K562 (cell line): ENCODE results near the gene MSX1. TPM values are rescaled to one million over a fixed set of nuclear protein-coding genes. Genes with fewer than 3 reads are reported as not detected.
A peak's percentile ranks its signal among the peaks of the same experiment; 100 is the strongest.

Source experiments
- ATAC-seq: fragments of 200-7000 bp; cut with Tn5 transposase; 3 replicates; pipeline ENCODE4 v1.9.1; 2020; ENCODE audit warnings: moderate library complexity
- BruUV-seq: library from RNA; stranded (reverse); fragments of 400-500 nt; replicated peaks from 2 replicates; lab custom pipeline; 2021; lab: Mats Ljungman, UMichigan
- CTCF ChIA-PET: fragments of 300-600 bp; formaldehyde crosslinking; extraction: SDS; loops from one replicate; lab custom pipeline; 2021; ENCODE audit warnings: low intra/inter-chr PET ratio; lab: Yijun Ruan, JAX
- POLR2A ChIA-PET: fragments of 300-600, 350-650 bp; sonication (Branson Sonifier 250); formaldehyde crosslinking; extraction: SDS; loops from one replicate; lab custom pipeline; 2021; ENCODE audit warnings: antibody characterized with exemption, inconsistent platforms; lab: Yijun Ruan, JAX
- DNase-seq, 4 experiments: peaks; one replicate each; pipeline versions ENCODE4 v3.0.0 to v3.0.0-alpha.2; 2011 to 2018; ENCODE audit warnings: low spot score in 3 of 4, mixed read lengths in 3 of 4; ENCODE audit errors: extremely low read depth in 1 of 4
- FAIRE-seq: peaks from 2 replicates; lab custom pipeline; 2011; peaks lifted over from hg19 to GRCh38; lab: Jason Lieb, UNC
- H2AFZ ChIP-seq: 2 replicates; pipeline ENCODE4 v1.6.0; 2011; ENCODE audit warnings: low read depth, low read length, control low read depth, inconsistent platforms
- H3K27ac ChIP-seq: fragments of 200-600 bp; 3 replicates; pipeline ENCODE4 v1.8.0; 2011; ENCODE audit warnings: low read depth, mild to moderate bottlenecking, control low read depth, inconsistent platforms, low read length, moderate library complexity, mixed read lengths; ENCODE audit errors: extremely low read depth
- H3K27me3 ChIP-seq, 2 experiments: fragments of 300-600 bp in 1 of 2; 2 replicates in 1 of 2; 3 replicates in 1 of 2; pipeline versions ENCODE4 v1.6.0 to v1.8.0; 2011; ENCODE audit warnings: inconsistent platforms in 2 of 2, low read length in 2 of 2, mild to moderate bottlenecking in 1 of 2, mixed read lengths in 1 of 2, moderate library complexity in 1 of 2; ENCODE audit not compliant: control insufficient read depth in 2 of 2, insufficient read depth in 2 of 2
- H3K36me3 ChIP-seq: fragments of 300-600 bp; 3 replicates; pipeline ENCODE4 v1.8.0; 2011; ENCODE audit warnings: mild to moderate bottlenecking, low read length, inconsistent platforms; ENCODE audit not compliant: control insufficient read depth, insufficient read depth
- H3K4me1 ChIP-seq, 2 experiments: fragments of 200-600 bp in 1 of 2; replicated peaks in 1 of 2; 2 replicates in 1 of 2; 3 replicates in 1 of 2; pipeline versions ENCODE4 v1.5.1 to v1.8.0; 2011; ENCODE audit warnings: inconsistent platforms in 2 of 2, low read length in 2 of 2, mild to moderate bottlenecking in 1 of 2, mixed read lengths in 1 of 2, moderate library complexity in 1 of 2; ENCODE audit not compliant: control insufficient read depth in 2 of 2, insufficient read depth in 2 of 2
- H3K4me2 ChIP-seq: 2 replicates; pipeline ENCODE4 v1.6.1; 2011; ENCODE audit warnings: low read length, control low read depth, inconsistent platforms, mixed read lengths; ENCODE audit not compliant: insufficient read depth
- H3K4me3 ChIP-seq: fragments of 200-600 bp; sonication (generic), shearing (Covaris generic); 2 replicates; pipeline ENCODE4 v1.5.1; 2016; ENCODE audit warnings: control low read depth, inconsistent platforms
- H3K79me2 ChIP-seq: fragments of 200-600 bp; 3 replicates; pipeline ENCODE4 v1.8.0; 2011; ENCODE audit warnings: low read length, inconsistent platforms; ENCODE audit not compliant: control insufficient read depth, insufficient read depth
- H3K9ac ChIP-seq, 2 experiments: 2 replicates each; pipeline versions ENCODE4 v1.6.0 to v1.6.1; 2011; ENCODE audit warnings: low read depth in 2 of 2, low read length in 2 of 2, control low read depth in 1 of 2, inconsistent platforms in 1 of 2, mild to moderate bottlenecking in 1 of 2, mixed read lengths in 1 of 2; ENCODE audit not compliant: insufficient read depth in 1 of 2
- H3K9me1 ChIP-seq: one replicate; pipeline ENCODE4 v1.6.0; 2011; ENCODE audit warnings: inconsistent platforms, mild to moderate bottlenecking, low read length, moderate library complexity; ENCODE audit not compliant: control insufficient read depth, insufficient read depth
- H3K9me3 ChIP-seq: replicated peaks from 2 replicates; pipeline ENCODE4 v1.5.1; 2011; ENCODE audit warnings: low read depth, low read length, inconsistent platforms; ENCODE audit not compliant: control insufficient read depth, insufficient read depth
- H4K20me1 ChIP-seq: replicated peaks from 2 replicates; pipeline ENCODE4 v1.6.1; 2011; ENCODE audit warnings: low read length, inconsistent platforms, mixed read lengths; ENCODE audit not compliant: control insufficient read depth, insufficient read depth
- ILF3 ChIP-seq: fragments of 450-650 bp; IDR thresholded peaks from 2 replicates; pipeline ENCODE4 v1.6.1; 2018; ENCODE audit warnings: antibody characterized with exemption, mild to moderate bottlenecking, moderate library complexity, borderline replicate concordance
- JUNB ChIP-seq: fragments of 450-650 bp; formaldehyde crosslinking; conservative IDR thresholded peaks from 2 replicates; pipeline ENCODE4 v1.4.0; 2020; ENCODE audit warnings: mild to moderate bottlenecking
- KLF6 ChIP-seq: fragments of 250-450 bp; sonication (Bioruptor Pico); IDR thresholded peaks from 2 replicates; pipeline ENCODE4 v1.4.0; 2020; ENCODE audit warnings: mild to moderate bottlenecking, moderate library complexity, borderline replicate concordance
- NCOA4 ChIP-seq: fragments of 450-650 bp; IDR thresholded peaks from 2 replicates; pipeline ENCODE4 v1.6.1; 2018; ENCODE audit warnings: mild to moderate bottlenecking; ENCODE audit not compliant: partially characterized antibody
- RNF2 ChIP-seq: sonication (generic); IDR thresholded peaks from 2 replicates; pipeline ENCODE4 v1.6.1; 2016
- SMARCA4 ChIP-seq: fragments of 450-650 bp; IDR thresholded peaks from 2 replicates; pipeline ENCODE4 v1.6.1; 2016
- SNIP1 ChIP-seq: fragments of 450-650 bp; IDR thresholded peaks from 2 replicates; pipeline ENCODE4 v1.7.1; 2017; ENCODE audit warnings: low read depth, mild to moderate bottlenecking
- SRF ChIP-seq, 2 experiments: fragments of 250-450, 450-650 bp in 1 of 2; sonication (Bioruptor Pico) in 1 of 2; sonication (generic) in 1 of 2; formaldehyde crosslinking; IDR thresholded peaks; 2 replicates each; pipeline versions ENCODE4 v1.5.0 to v1.5.1; 2020 to 2022; ENCODE audit warnings: mild to moderate bottlenecking in 1 of 2, missing genetic modification reagents in 1 of 2
- WGBS: fragments of 100-300 bp; shearing (Covaris generic); methylation state at CpG from one replicate; pipeline ENCODE4 v1.1.6; 2016; ENCODE audit warnings: low coverage, mixed read lengths; ENCODE audit not compliant: insufficient coverage; ENCODE audit errors: missing lambda C conversion rate; 5-methylcytosine and 5-hydroxymethylcytosine counted together
- in situ Hi-C: fragments of 300-500 bp; cut with MboI; formaldehyde crosslinking; loops from 4 replicates; pipeline ENCODE4 v1.15.0; 2018; ENCODE audit warnings: inconsistent platforms, mixed read lengths
- intact Hi-C: fragments of 100-400 bp; cut with micrococcal nuclease; formaldehyde crosslinking; loops from 2 replicates; pipeline ENCODE4 v1.14.2; 2022
- polyA plus RNA-seq, 8 experiments: library from polyadenylated mRNA; depleted of rRNA in 4 of 8; stranded (reverse) in 5 of 8; unstranded in 3 of 8; fragments of >200 nt; fragmentation: Nextera tagmentation in 2 of 8; fragmentation: Illumina TruSeq in 1 of 8; extraction: Ambion mirVana in 2 of 8; extraction: Trizol in 1 of 8; gene quantifications; 2 replicates each; pipeline versions ENCODE4 v1.2.1 to v1.2.3, GENCODE V29; 2011 to 2014; ENCODE audit warnings: inconsistent platforms in 1 of 8, missing spikeins in 1 of 8
- total RNA-seq, 7 experiments: library from RNA; depleted of rRNA in 6 of 7; stranded (reverse); fragments of >200 nt in 6 of 7; fragmentation: Illumina TruSeq in 2 of 7; extraction: Trizol in 2 of 7; gene quantifications; 2 replicates each; pipeline versions ENCODE4 v1.2.1 to v1.2.3, GENCODE V29; 2011 to 2021; ENCODE audit warnings: low replicate concordance in 1 of 7
- TF ChIP-seq, protein P1 (sequence below): sonication (generic); formaldehyde crosslinking; IDR thresholded peaks from 2 replicates; pipeline ENCODE4 v1.8.0; 2022; ENCODE audit warnings: missing genetic modification reagents, mild to moderate bottlenecking, borderline replicate concordance
- TF ChIP-seq, protein P2 (sequence below): fragments of 450-650 bp; formaldehyde crosslinking; IDR thresholded peaks from 2 replicates; pipeline ENCODE4 v1.4.0; 2020; ENCODE audit warnings: mild to moderate bottlenecking, moderate library complexity

MSX1 gene
- total and polyA plus RNA-seq, 9 of the 15 experiments (the other 6 are each of a cell fraction or from before 2014, with no cell fraction given), result 1.3 to 6.3 (median 2.3) TPM

DNA sequence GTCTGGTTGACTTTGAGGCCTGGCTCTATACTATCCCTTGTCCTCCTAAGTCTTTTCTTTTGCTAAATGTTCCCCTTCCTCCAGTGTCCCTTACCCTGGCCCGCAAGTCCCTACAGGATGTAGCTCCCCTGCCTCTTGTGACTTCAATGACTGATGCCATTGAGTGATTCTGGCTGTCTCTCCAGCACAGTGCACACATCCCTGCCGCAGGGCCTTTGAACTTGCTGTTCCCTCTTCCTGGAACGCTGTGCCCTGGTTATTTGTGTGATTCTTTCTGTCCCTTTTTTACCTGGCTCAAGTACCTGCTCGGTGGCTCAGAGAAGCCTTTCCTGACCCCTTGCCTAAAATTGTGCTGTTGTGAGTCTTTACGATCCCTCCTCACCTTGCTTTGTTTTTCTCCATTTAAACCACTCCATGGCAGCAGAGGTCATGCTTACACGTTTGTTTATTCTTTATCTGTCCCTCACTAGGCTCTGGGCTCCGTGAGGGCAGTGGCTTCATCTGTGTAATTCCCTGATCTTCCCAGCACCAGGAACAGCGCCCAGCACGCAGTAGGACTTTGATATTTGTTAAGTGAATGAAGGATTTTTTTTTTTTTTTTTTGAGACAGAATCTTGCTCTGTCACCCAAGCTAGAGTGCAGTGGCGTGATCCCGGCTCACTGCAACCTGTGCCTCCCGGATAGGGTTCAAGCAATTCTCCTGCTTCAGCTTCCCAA, 17.6 kb downstream of the MSX1 start:
- CTCF ChIA-PET, result interaction anchor here (0.7 kb wide), 1 partner anchor 118 kb away, joined by 3 read pairs; no protein-coding TSS in a partner anchor
- Histone ChIP-seq H3K4me3 (no peak overlapping the region), H3K27me3 (peaks cover 21 to 60% of the 10 kb centered on the region in 2 experiments), H4K20me1 (peaks cover 21% of the 10 kb centered on the region; the same call in 1 of the 2 replicates)
- BruUV-seq, result no TSS peak
- TF ChIP-seq RNF2, result no peak
- no peak for TF ChIP-seq SRF (CRISPR knock-in tag; IDR thresholded peaks at IDR 0.05)
- TF ChIP-seq, protein P1, sequence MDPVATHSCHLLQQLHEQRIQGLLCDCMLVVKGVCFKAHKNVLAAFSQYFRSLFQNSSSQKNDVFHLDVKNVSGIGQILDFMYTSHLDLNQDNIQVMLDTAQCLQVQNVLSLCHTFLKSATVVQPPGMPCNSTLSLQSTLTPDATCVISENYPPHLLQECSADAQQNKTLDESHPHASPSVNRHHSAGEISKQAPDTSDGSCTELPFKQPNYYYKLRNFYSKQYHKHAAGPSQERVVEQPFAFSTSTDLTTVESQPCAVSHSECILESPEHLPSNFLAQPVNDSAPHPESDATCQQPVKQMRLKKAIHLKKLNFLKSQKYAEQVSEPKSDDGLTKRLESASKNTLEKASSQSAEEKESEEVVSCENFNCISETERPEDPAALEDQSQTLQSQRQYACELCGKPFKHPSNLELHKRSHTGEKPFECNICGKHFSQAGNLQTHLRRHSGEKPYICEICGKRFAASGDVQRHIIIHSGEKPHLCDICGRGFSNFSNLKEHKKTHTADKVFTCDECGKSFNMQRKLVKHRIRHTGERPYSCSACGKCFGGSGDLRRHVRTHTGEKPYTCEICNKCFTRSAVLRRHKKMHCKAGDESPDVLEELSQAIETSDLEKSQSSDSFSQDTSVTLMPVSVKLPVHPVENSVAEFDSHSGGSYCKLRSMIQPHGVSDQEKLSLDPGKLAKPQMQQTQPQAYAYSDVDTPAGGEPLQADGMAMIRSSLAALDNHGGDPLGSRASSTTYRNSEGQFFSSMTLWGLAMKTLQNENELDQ (CRISPR knock-in tag), result no peak
- TF ChIP-seq SNIP1, result no peak
- TF ChIP-seq JUNB, result no peak
- TF ChIP-seq SMARCA4, result no peak
- no peak for TF ChIP-seq NCOA4
- TF ChIP-seq, protein P2, sequence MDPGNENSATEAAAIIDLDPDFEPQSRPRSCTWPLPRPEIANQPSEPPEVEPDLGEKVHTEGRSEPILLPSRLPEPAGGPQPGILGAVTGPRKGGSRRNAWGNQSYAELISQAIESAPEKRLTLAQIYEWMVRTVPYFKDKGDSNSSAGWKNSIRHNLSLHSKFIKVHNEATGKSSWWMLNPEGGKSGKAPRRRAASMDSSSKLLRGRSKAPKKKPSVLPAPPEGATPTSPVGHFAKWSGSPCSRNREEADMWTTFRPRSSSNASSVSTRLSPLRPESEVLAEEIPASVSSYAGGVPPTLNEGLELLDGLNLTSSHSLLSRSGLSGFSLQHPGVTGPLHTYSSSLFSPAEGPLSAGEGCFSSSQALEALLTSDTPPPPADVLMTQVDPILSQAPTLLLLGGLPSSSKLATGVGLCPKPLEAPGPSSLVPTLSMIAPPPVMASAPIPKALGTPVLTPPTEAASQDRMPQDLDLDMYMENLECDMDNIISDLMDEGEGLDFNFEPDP, result no peak
- TF ChIP-seq KLF6 (CRISPR knock-in tag), result no peak
- TF ChIP-seq ILF3, result no peak
- TF ChIP-seq, all 486 proteins: peak for 0
- POLR2A ChIA-PET, result interaction anchor here (0.8 to 1.3 kb wide), 3 partner anchors 11 to 34 kb away, joined by 3 read pairs; no protein-coding TSS in a partner anchor
- no peak for DNase-seq
- Histone ChIP-seq H2AFZ (no peak overlapping the region), H3K9me1 (no peaks in the 10 kb centered on the region), H3K4me1 (no peaks in the 10 kb centered on the region), H3K27ac (no peak overlapping the region), H3K4me2 (no peak overlapping the region), H3K36me3 (no peaks in the 10 kb centered on the region), H3K9me3 (no peaks in the 10 kb centered on the region), H3K9ac (no peak overlapping the region), H3K79me2 (no peaks in the 10 kb centered on the region)
- peak; percentile 19 for FAIRE-seq
- in situ Hi-C loops (no loop called here), intact Hi-C loops (loop anchor here (10.0 kb wide), 1 partner anchor 202 kb away; no protein-coding TSS in a partner anchor)
- no peak for ATAC-seq
- WGBS, result 8% methylated on average over 10 of the region's 12 CpGs
